ENCODE measurements around the gene APH1A. TPM values are rescaled to one million over a fixed set of nuclear protein-coding genes. Genes with fewer than 3 reads are reported as not detected.

APH1A gene
- total RNA-seq, 5 donors from 2014 or later (not counting 1 experiment from before 2014, with no cell fraction given), result 118 to 133 (median 124) TPM

GRCh38 chr1:150302338-150302737 is 33.5 kb upstream of the APH1A start:
- H3K4me3 ChIP-seq (ENCODE audit: control insufficient read depth in 1 of 2, extremely low read depth in 1 of 2, low read length in 1 of 2), result no peak overlapping the region
- ATAC-seq (replicated peaks in 1 of 4) (no peak), DNase-seq (no peak)
- ChIA-PET CTCF (interaction anchor here in 1 of 2 donors (0.5 kb wide), 1 partner anchor 37 kb away, joined by 6 read pairs; no protein-coding TSS in a partner anchor), POLR2A (interaction anchor here in 1 of 2 donors (0.6 kb wide), 1 partner anchor 36 kb away, joined by 6 read pairs; no protein-coding TSS in a partner anchor)
- peaks cover 19% of the 10 kb centered on the region for H3K36me3 Mint-ChIP-seq
- peaks cover 5 to 29% of the 10 kb centered on the region in 2 donors for H3K36me3 ChIP-seq (ENCODE audit: control insufficient read depth in 2 of 2, extremely low read depth in 1 of 2, insufficient read depth in 1 of 2, low read length in 1 of 2)
- 88% methylated on average over 3 of the region's 6 CpGs for WGBS (ENCODE audit: insufficient coverage)
- no peaks in the 10 kb centered on the region for H3K27me3 ChIP-seq (replicated peaks in 1 of 2; ENCODE audit: control insufficient read depth in 2 of 2, extremely low read depth in 1 of 2, insufficient read depth in 2 of 2, low read length in 1 of 2)
- no peaks in the 10 kb centered on the region for H3K9me3 ChIP-seq
- H3K27ac Mint-ChIP-seq, result no peak overlapping the region
- no peaks in the 10 kb centered on the region for H3K9me3 Mint-ChIP-seq
- H3K4me1 ChIP-seq (ENCODE audit: control insufficient read depth in 1 of 2, extremely low read depth in 1 of 2, insufficient read depth in 2 of 2, low read length in 2 of 2), result no peaks in the 10 kb centered on the region
- H3K4me1 Mint-ChIP-seq, result peaks cover 8 to 23% (median 15%) of the 10 kb centered on the region in 3 donors
- H3K27ac ChIP-seq (ENCODE audit: low read length), result no peak overlapping the region
- no peak overlapping the region for H3K4me3 Mint-ChIP-seq
- H3K27me3 Mint-ChIP-seq, result no peaks in the 10 kb centered on the region

GRCh38 chr1:150299716-150300115 is 30.9 kb upstream of the APH1A start:
- H3K27me3 Mint-ChIP-seq, result no peaks in the 10 kb centered on the region
- ATAC-seq (replicated peaks in 1 of 4) (no peak), DNase-seq (no peak)
- H3K4me3 Mint-ChIP-seq, result no peak overlapping the region
- peaks cover 3 to 4% of the 10 kb centered on the region in 2 experiments for H3K4me1 ChIP-seq (ENCODE audit: control insufficient read depth in 1 of 2, extremely low read depth in 1 of 2, insufficient read depth in 2 of 2, low read length in 2 of 2)
- no peaks in the 10 kb centered on the region for H3K9me3 Mint-ChIP-seq
- H3K4me3 ChIP-seq (ENCODE audit: control insufficient read depth in 1 of 2, extremely low read depth in 1 of 2, low read length in 1 of 2), result no peak overlapping the region
- 100% methylated on average over 1 of the region's 3 CpGs for WGBS (ENCODE audit: insufficient coverage)
- POLR2A ChIA-PET, result no interaction called here
- no peaks in the 10 kb centered on the region for H3K9me3 ChIP-seq
- no peak overlapping the region for H3K27ac ChIP-seq (ENCODE audit: low read length)
- peaks cover 22 to 30% (median 30%) of the 10 kb centered on the region in 3 donors for H3K4me1 Mint-ChIP-seq
- H3K27ac Mint-ChIP-seq, result no peak overlapping the region
- no peaks in the 10 kb centered on the region for H3K27me3 ChIP-seq (replicated peaks in 1 of 2; ENCODE audit: control insufficient read depth in 2 of 2, extremely low read depth in 1 of 2, insufficient read depth in 2 of 2, low read length in 1 of 2)
- H3K36me3 ChIP-seq (ENCODE audit: control insufficient read depth in 2 of 2, extremely low read depth in 1 of 2, insufficient read depth in 1 of 2, low read length in 1 of 2), result peaks cover 9 to 41% of the 10 kb centered on the region in 2 donors
- peaks cover 29% of the 10 kb centered on the region for H3K36me3 Mint-ChIP-seq
- CTCF ChIA-PET, result interaction anchor here in 1 of 2 donors (0.7 kb wide), 1 partner anchor 164 kb away, joined by 3 read pairs; no protein-coding TSS in a partner anchor

- 100% methylated on average over 2 of the region's 2 CpGs for WGBS (ENCODE audit: insufficient coverage)
Measured at GRCh38 chr1:150295476-150295875, 26.7 kb upstream of the APH1A start.

GRCh38 chr1:150293433-150294253 is 24.8 kb upstream of the APH1A start, which contains the start of gene MRPS21:
MRPS21 (plus strand) TSS chr1:150293861; CDS start chr1:150294367, 506 bp downstream.
- Mint-ChIP-seq H3K4me1 (peaks cover 25 to 35% (median 35%) of the 10 kb centered on the region in 3 donors), H3K36me3 (peaks cover 13% of the 10 kb centered on the region), H3K4me3 (peak within 1 kb of the TSS; percentile 90 to 93 (median 92)), H3K9me3 (no peaks in the 10 kb centered on the region), H3K27ac (peak within 1 kb of the TSS; percentile 96 to 98), H3K27me3 (no peaks in the 10 kb centered on the region)
- POLR2A ChIA-PET, result no interaction called here
- CTCF ChIA-PET, result no interaction called here
- ATAC-seq (replicated peaks in 1 of 4) (peak; percentile 97 to 99 (median 98)), DNase-seq (peak; percentile 64 to 94 (median 81))
- Histone ChIP-seq H3K9me3 (no peaks in the 10 kb centered on the region), H3K4me1 (ENCODE audit: control insufficient read depth in 1 of 2, extremely low read depth in 1 of 2, insufficient read depth in 2 of 2, low read length in 2 of 2) (peaks cover 7 to 22% of the 10 kb centered on the region in 2 experiments), H3K36me3 (ENCODE audit: control insufficient read depth in 2 of 2, extremely low read depth in 1 of 2, insufficient read depth in 1 of 2, low read length in 1 of 2) (peaks cover 5 to 16% of the 10 kb centered on the region in 2 donors), H3K4me3 (ENCODE audit: control insufficient read depth in 1 of 2, extremely low read depth in 1 of 2, low read length in 1 of 2) (peak within 1 kb of the TSS; percentile 79 to 95), H3K27me3 (replicated peaks in 1 of 2; ENCODE audit: control insufficient read depth in 2 of 2, extremely low read depth in 1 of 2, insufficient read depth in 2 of 2, low read length in 1 of 2) (no peaks in the 10 kb centered on the region), H3K27ac (ENCODE audit: low read length) (peak within 1 kb of the TSS; percentile 99)
- 5% methylated on average over 22 of the region's 43 CpGs for WGBS (ENCODE audit: insufficient coverage)

More at GRCh38 chr1:150295476-150295875, 26.7 kb upstream of the APH1A start:
- Mint-ChIP-seq H3K27ac (no peak overlapping the region), H3K27me3 (no peaks in the 10 kb centered on the region), H3K4me1 (peaks cover 31 to 36% (median 35%) of the 10 kb centered on the region in 3 donors), H3K36me3 (peaks cover 13% of the 10 kb centered on the region), H3K9me3 (no peaks in the 10 kb centered on the region), H3K4me3 (peak overlapping the region in 2 of 3 donors; percentile 8 to 45)
- Histone ChIP-seq H3K9me3 (no peaks in the 10 kb centered on the region), H3K4me3 (ENCODE audit: control insufficient read depth in 1 of 2, extremely low read depth in 1 of 2, low read length in 1 of 2) (no peak overlapping the region), H3K27ac (ENCODE audit: low read length) (no peak overlapping the region), H3K4me1 (ENCODE audit: control insufficient read depth in 1 of 2, extremely low read depth in 1 of 2, insufficient read depth in 2 of 2, low read length in 2 of 2) (peaks cover 7 to 22% of the 10 kb centered on the region in 2 experiments), H3K27me3 (replicated peaks in 1 of 2; ENCODE audit: control insufficient read depth in 2 of 2, extremely low read depth in 1 of 2, insufficient read depth in 2 of 2, low read length in 1 of 2) (no peaks in the 10 kb centered on the region), H3K36me3 (ENCODE audit: control insufficient read depth in 2 of 2, extremely low read depth in 1 of 2, insufficient read depth in 1 of 2, low read length in 1 of 2) (peaks cover 9 to 23% of the 10 kb centered on the region in 2 donors)
- CTCF ChIA-PET, result interaction anchor here in 1 of 2 donors (0.7 kb wide), 2 partner anchors 64 to 627 kb away, joined by 3 to 4 read pairs; no protein-coding TSS in a partner anchor
- ATAC-seq (replicated peaks in 1 of 4) (no peak), DNase-seq (no peak)
- POLR2A ChIA-PET, result interaction anchor here (0.6 to 0.8 kb wide), 4 partner anchors 26 to 1362 kb away, joined by 3 to 6 read pairs (median 3); partner anchors contain the start of genes MCL1 (in 1 of the 2) and PRPF3 (in 1 of the 2)

GRCh38 chr1:150288822-150289221 is 20.0 kb upstream of the APH1A start:
- H3K4me3 Mint-ChIP-seq, result no peak overlapping the region
- ChIA-PET POLR2A (no interaction called here), CTCF (interaction anchor here in 1 of 2 donors (0.5 kb wide), 1 partner anchor 217 kb away, joined by 3 read pairs; no protein-coding TSS in a partner anchor)
- H3K4me1 ChIP-seq (ENCODE audit: control insufficient read depth in 1 of 2, extremely low read depth in 1 of 2, insufficient read depth in 2 of 2, low read length in 2 of 2), result peaks cover 0 to 9% of the 10 kb centered on the region in 2 experiments
- H3K36me3 ChIP-seq (ENCODE audit: control insufficient read depth in 2 of 2, extremely low read depth in 1 of 2, insufficient read depth in 1 of 2, low read length in 1 of 2), result no peaks in the 10 kb centered on the region
- no peaks in the 10 kb centered on the region for H3K27me3 ChIP-seq (replicated peaks in 1 of 2; ENCODE audit: control insufficient read depth in 2 of 2, extremely low read depth in 1 of 2, insufficient read depth in 2 of 2, low read length in 1 of 2)
- 83% methylated on average over 4 of the region's 4 CpGs for WGBS (ENCODE audit: insufficient coverage)
- no peaks in the 10 kb centered on the region for H3K27me3 Mint-ChIP-seq
- no peaks in the 10 kb centered on the region for H3K9me3 ChIP-seq
- no peak overlapping the region for H3K27ac ChIP-seq (ENCODE audit: low read length)
- ATAC-seq (replicated peaks in 1 of 4) (no peak), DNase-seq (no peak)
- peaks cover 10 to 11% (median 11%) of the 10 kb centered on the region in 3 donors for H3K4me1 Mint-ChIP-seq
- H3K4me3 ChIP-seq (ENCODE audit: control insufficient read depth in 1 of 2, extremely low read depth in 1 of 2, low read length in 1 of 2), result no peak overlapping the region
- H3K36me3 Mint-ChIP-seq, result no peaks in the 10 kb centered on the region
- no peaks in the 10 kb centered on the region for H3K9me3 Mint-ChIP-seq
- no peak overlapping the region for H3K27ac Mint-ChIP-seq

GRCh38 chr1:150288382-150288781 is 19.6 kb upstream of the APH1A start:
- H3K9me3 ChIP-seq, result no peaks in the 10 kb centered on the region
- H3K4me1 ChIP-seq (ENCODE audit: control insufficient read depth in 1 of 2, extremely low read depth in 1 of 2, insufficient read depth in 2 of 2, low read length in 2 of 2), result peaks cover 0 to 6% of the 10 kb centered on the region in 2 experiments
- no peak overlapping the region for H3K4me3 ChIP-seq (ENCODE audit: control insufficient read depth in 1 of 2, extremely low read depth in 1 of 2, low read length in 1 of 2)
- Mint-ChIP-seq H3K36me3 (no peaks in the 10 kb centered on the region), H3K4me1 (peaks cover 7 to 8% (median 8%) of the 10 kb centered on the region in 3 donors), H3K9me3 (no peaks in the 10 kb centered on the region), H3K4me3 (no peak overlapping the region), H3K27me3 (no peaks in the 10 kb centered on the region), H3K27ac (no peak overlapping the region)
- ChIA-PET CTCF (interaction anchor here (0.6 kb wide), 2 partner anchors 11 to 341 kb away, joined by 3 to 4 read pairs; partner anchors contain the start of gene ENSA (in 1 of the 2)), POLR2A (no interaction called here)
- no peak overlapping the region for H3K27ac ChIP-seq (ENCODE audit: low read length)
- no peaks in the 10 kb centered on the region for H3K27me3 ChIP-seq (replicated peaks in 1 of 2; ENCODE audit: control insufficient read depth in 2 of 2, extremely low read depth in 1 of 2, insufficient read depth in 2 of 2, low read length in 1 of 2)
- WGBS (ENCODE audit: insufficient coverage), result no CpG with 5 or more reads among the region's 1 CpG
- H3K36me3 ChIP-seq (ENCODE audit: control insufficient read depth in 2 of 2, extremely low read depth in 1 of 2, insufficient read depth in 1 of 2, low read length in 1 of 2), result no peaks in the 10 kb centered on the region
- DNase-seq, result no peak
- no peak for ATAC-seq (replicated peaks in 1 of 4)

Data from T-cell (primary cell).